A673 (cell line): ENCODE results near the gene GRM1. TPM values are rescaled to one million over a fixed set of nuclear protein-coding genes. Genes with fewer than 3 reads are reported as not detected.

Source experiments
- BruUV-seq: library from RNA; stranded (reverse); fragments of 400-500 nt; replicated peaks from 2 replicates; lab custom pipeline; 2021; lab: Mats Ljungman, UMichigan
- CTCF ChIA-PET: fragments of 300-600 bp; sonication (Branson Sonifier 250); formaldehyde crosslinking; loops from one replicate; lab custom pipeline; 2022; ENCODE audit warnings: antibody characterized with exemption; lab: Charles Lee
- POLR2A ChIA-PET: fragments of 300-600 bp; sonication (Branson Sonifier 250); formaldehyde crosslinking; loops from one replicate; lab custom pipeline; 2022; ENCODE audit warnings: antibody characterized with exemption; ENCODE audit not compliant: low non-redundant PET; lab: Charles Lee
- DNase-seq: peaks from one replicate; pipeline ENCODE4 v3.0.0-alpha.2; 2015; ENCODE audit warnings: low spot score
- H3K27ac ChIP-seq: fragments of 200-600 bp; sonication (generic); 2 replicates; pipeline ENCODE4 v1.5.1; 2016; ENCODE audit warnings: mixed run types, low read depth, mild to moderate bottlenecking, mixed read lengths, antibody characterized with exemption, low read length; ENCODE audit not compliant: poor library complexity, severe bottlenecking
- H3K27me3 ChIP-seq: fragments of 200-600 bp; sonication (generic); replicated peaks from 2 replicates; pipeline ENCODE4 v1.6.1; 2017; ENCODE audit warnings: mixed run types, low read depth, mild to moderate bottlenecking, mixed read lengths, antibody characterized with exemption, low read length; ENCODE audit not compliant: insufficient read depth, poor library complexity
- H3K36me3 ChIP-seq: fragments of 200-600 bp; sonication (generic); 2 replicates; pipeline ENCODE4 v1.6.1; 2016; ENCODE audit warnings: mixed run types, mild to moderate bottlenecking, mixed read lengths, antibody characterized with exemption, low read length; ENCODE audit not compliant: insufficient read depth, poor library complexity, severe bottlenecking
- H3K4me1 ChIP-seq: fragments of 200-600 bp; sonication (generic); 2 replicates; pipeline ENCODE4 v1.6.1; 2017; ENCODE audit warnings: mixed run types, mild to moderate bottlenecking, mixed read lengths, antibody characterized with exemption, low read length; ENCODE audit not compliant: insufficient read depth, poor library complexity, severe bottlenecking
- H3K4me3 ChIP-seq: fragments of 200-600 bp; sonication (generic); 2 replicates; pipeline ENCODE4 v1.5.1; 2016; ENCODE audit warnings: low read depth, mixed run types, mild to moderate bottlenecking, mixed read lengths, low read length; ENCODE audit not compliant: poor library complexity, severe bottlenecking
- H3K9me3 ChIP-seq: fragments of 200-600 bp; sonication (generic); 2 replicates; pipeline ENCODE4 v1.6.1; 2016; ENCODE audit warnings: mixed run types, low read depth, mild to moderate bottlenecking, mixed read lengths, antibody characterized with exemption, low read length; ENCODE audit not compliant: poor library complexity, severe bottlenecking
- EZH2 ChIP-seq: fragments of 200-600 bp; sonication (generic); IDR thresholded peaks from 2 replicates; pipeline ENCODE4 v1.6.1; 2017; ENCODE audit warnings: borderline replicate concordance, low read depth, mild to moderate bottlenecking, mixed read lengths, antibody characterized with exemption, low read length; ENCODE audit not compliant: poor library complexity, severe bottlenecking
- intact Hi-C: fragments of 100-400 bp; cut with micrococcal nuclease; formaldehyde crosslinking; loops from one replicate; pipeline ENCODE4 v1.10.0; 2022; ENCODE audit not compliant: unreplicated experiment
- total RNA-seq: library from RNA; stranded (reverse); gene quantifications from 2 replicates; pipeline ENCODE4 v1.2.3, GENCODE V29; 2021
- TF ChIP-seq, protein P1 (sequence below): fragments of 300-800, 200-600 bp; sonication (generic); conservative IDR thresholded peaks from 2 replicates; pipeline ENCODE4 v1.5.1; 2017; ENCODE audit warnings: low read depth, mild to moderate bottlenecking, antibody characterized with exemption, low read length, moderate library complexity, mixed read lengths

GRM1 gene
- total RNA-seq, 1 experiment from 2014 or later: 0.11 TPM

DNA sequence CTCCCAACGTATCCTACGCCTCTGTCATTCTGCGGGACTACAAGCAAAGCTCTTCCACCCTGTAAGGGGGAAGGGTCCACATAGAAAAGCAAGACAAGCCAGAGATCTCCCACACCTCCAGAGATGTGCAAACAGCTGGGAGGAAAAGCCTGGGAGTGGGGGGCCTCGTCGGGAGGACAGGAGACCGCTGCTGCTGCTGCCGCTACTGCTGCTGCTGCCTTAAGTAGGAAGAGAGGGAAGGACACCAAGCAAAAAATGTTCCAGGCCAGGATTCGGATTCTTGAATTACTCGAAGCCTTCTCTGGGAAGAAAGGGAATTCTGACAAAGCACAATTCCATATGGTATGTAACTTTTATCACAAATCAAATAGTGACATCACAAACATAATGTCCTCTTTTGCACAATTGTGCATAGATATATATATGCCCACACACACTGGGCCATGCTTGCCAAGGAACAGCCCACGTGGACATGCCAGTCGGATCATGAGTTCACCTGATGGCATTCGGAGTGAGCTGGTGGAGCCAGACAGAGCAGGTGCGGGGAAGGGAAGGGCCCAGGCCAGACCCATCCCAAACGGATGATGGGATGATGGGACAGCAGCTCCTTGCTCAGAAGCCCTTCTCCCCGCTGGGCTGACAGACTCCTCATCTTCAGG, 406.0 kb downstream of the GRM1 start:
- H3K27me3 ChIP-seq: no peaks in the 10 kb centered on the region
- no peaks in the 10 kb centered on the region for H3K9me3 ChIP-seq
- H3K4me1 ChIP-seq: no peaks in the 10 kb centered on the region
- no peaks in the 10 kb centered on the region for H3K36me3 ChIP-seq
- no TSS peak for BruUV-seq
- H3K27ac ChIP-seq: no peak overlapping the region
- CTCF ChIA-PET: no interaction called here
- TF ChIP-seq, protein P1, sequence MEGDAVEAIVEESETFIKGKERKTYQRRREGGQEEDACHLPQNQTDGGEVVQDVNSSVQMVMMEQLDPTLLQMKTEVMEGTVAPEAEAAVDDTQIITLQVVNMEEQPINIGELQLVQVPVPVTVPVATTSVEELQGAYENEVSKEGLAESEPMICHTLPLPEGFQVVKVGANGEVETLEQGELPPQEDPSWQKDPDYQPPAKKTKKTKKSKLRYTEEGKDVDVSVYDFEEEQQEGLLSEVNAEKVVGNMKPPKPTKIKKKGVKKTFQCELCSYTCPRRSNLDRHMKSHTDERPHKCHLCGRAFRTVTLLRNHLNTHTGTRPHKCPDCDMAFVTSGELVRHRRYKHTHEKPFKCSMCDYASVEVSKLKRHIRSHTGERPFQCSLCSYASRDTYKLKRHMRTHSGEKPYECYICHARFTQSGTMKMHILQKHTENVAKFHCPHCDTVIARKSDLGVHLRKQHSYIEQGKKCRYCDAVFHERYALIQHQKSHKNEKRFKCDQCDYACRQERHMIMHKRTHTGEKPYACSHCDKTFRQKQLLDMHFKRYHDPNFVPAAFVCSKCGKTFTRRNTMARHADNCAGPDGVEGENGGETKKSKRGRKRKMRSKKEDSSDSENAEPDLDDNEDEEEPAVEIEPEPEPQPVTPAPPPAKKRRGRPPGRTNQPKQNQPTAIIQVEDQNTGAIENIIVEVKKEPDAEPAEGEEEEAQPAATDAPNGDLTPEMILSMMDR: no peak
- TF ChIP-seq EZH2: no peak
- intact Hi-C loops: no loop called here
- no peak for DNase-seq
- POLR2A ChIA-PET: no interaction called here
- no peak overlapping the region for H3K4me3 ChIP-seq

DNA sequence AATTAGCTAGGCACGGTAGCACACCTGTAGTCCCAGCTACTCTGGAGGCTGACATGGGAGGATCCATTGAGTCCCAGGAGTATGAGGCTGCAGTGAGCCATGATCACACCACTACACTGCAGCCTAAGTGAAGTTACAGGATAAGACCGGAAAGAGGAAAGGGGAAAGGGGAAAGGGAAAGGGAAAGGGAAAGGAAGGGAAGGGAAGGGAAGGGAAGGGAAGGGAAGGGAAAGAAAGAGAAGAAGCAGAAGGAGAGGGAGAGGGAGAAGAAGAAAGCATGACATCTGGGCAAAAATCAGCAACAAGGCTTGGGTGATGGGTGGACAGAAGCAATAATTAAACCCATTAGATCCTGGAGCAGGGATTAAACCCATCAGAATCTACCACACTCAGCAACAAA, 413.0 kb downstream of the GRM1 start:
- CTCF ChIA-PET: interaction anchor here (0.7 kb wide), 1 partner anchor 337 kb away, joined by 3 read pairs; no protein-coding TSS in a partner anchor
- Histone ChIP-seq H3K27me3 (no peaks in the 10 kb centered on the region), H3K36me3 (no peaks in the 10 kb centered on the region), H3K4me3 (no peak overlapping the region), H3K27ac (no peak overlapping the region), H3K9me3 (no peaks in the 10 kb centered on the region), H3K4me1 (no peaks in the 10 kb centered on the region)
- no peak for DNase-seq
- POLR2A ChIA-PET: no interaction called here
- no peak for TF ChIP-seq EZH2
- BruUV-seq: no TSS peak
- intact Hi-C loops: no loop called here

DNA sequence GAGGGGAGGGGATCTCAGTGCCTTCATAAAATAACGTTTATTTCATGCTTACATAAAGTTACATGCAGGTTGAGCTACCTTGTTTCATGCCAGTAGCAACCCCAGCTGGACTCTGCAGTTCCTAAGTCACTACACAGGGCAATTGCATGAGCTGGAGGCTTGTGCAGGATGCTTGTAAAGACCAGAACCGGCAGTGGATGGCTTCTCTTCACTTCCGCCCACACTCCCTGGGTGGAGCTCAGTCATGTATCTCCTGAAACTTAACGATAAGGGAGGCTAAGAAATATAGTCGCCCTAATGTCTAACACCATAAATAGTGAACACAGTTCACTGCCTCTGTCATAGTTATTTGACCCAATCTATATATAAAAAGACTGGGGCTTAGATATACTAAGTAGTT, 415.3 kb downstream of the GRM1 start:
- Histone ChIP-seq H3K27me3 (no peaks in the 10 kb centered on the region), H3K4me3 (no peak overlapping the region), H3K36me3 (no peaks in the 10 kb centered on the region), H3K4me1 (no peaks in the 10 kb centered on the region), H3K9me3 (no peaks in the 10 kb centered on the region), H3K27ac (no peak overlapping the region)
- no peak for TF ChIP-seq EZH2
- TF ChIP-seq, protein P1: no peak
- ChIA-PET CTCF (no interaction called here), POLR2A (interaction anchor here (0.6 kb wide), 1 partner anchor 100 kb away, joined by 3 read pairs; the partner anchor contains the start of gene RAB32)
- no peak for DNase-seq
- no TSS peak for BruUV-seq
- intact Hi-C loops: no loop called here

DNA sequence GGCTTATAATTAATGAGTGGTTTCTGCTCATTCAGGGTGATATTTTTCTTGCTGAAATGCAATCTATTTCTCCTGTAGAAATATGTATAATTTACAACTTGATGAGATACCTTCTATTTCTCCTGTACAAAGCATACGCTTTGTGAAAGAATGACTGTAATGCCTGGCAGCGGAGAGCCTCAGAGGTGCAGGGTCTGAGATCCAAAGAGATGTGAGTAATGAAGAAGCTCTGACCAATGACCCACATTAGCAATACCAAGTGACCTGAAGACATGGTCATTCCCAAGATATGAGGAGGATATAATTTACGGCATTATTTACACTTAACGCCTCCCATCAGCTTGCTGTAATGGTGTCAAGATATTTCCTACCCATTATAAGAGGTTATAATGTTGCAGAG, 416.4 kb downstream of the GRM1 start:
- Histone ChIP-seq H3K9me3 (no peaks in the 10 kb centered on the region), H3K27me3 (no peaks in the 10 kb centered on the region), H3K4me1 (no peaks in the 10 kb centered on the region), H3K27ac (no peak overlapping the region), H3K36me3 (no peaks in the 10 kb centered on the region), H3K4me3 (no peak overlapping the region)
- ChIA-PET POLR2A (no interaction called here), CTCF (no interaction called here)
- BruUV-seq: no TSS peak
- intact Hi-C loops: no loop called here
- TF ChIP-seq EZH2: no peak
- TF ChIP-seq, protein P1: no peak
- DNase-seq: no peak
